ENCODE measurements around the gene SMARCD1. TPM values are rescaled to one million over a fixed set of nuclear protein-coding genes. Genes with fewer than 3 reads are reported as not detected.
A peak's percentile ranks its signal among the peaks of the same experiment; 100 is the strongest.

The SMARCD1 gene
- total and polyA plus RNA-seq, 10 donors, result 17.4 to 85.7 (median 52.6) TPM

GRCh38 chr12:50078281-50078680, 6.9 kb upstream of the SMARCD1 start:
- WGBS, 5 donors, result 92 to 96% (median 94%) methylated on average over 10 of the region's 10 CpGs
- peak; percentile 60 for DNase-seq
- no peaks in the 10 kb centered on the region for H3K36me3 ChIP-seq
- intact Hi-C loops (cut with DNase I; ENCODE audit: low total_unique reads), result no loop called here
- H3K4me1 ChIP-seq, result peaks cover 0 to 13% (median 7%) of the 10 kb centered on the region in 6 donors
- peaks cover 0 to 3% (median 0%) of the 10 kb centered on the region in 7 donors for H3K27me3 ChIP-seq (replicated peaks in 1 of 7)
- H3K9me3 ChIP-seq, result no peaks in the 10 kb centered on the region
- no peak overlapping the region for H3K4me3 ChIP-seq
- TF ChIP-seq, protein P1, sequence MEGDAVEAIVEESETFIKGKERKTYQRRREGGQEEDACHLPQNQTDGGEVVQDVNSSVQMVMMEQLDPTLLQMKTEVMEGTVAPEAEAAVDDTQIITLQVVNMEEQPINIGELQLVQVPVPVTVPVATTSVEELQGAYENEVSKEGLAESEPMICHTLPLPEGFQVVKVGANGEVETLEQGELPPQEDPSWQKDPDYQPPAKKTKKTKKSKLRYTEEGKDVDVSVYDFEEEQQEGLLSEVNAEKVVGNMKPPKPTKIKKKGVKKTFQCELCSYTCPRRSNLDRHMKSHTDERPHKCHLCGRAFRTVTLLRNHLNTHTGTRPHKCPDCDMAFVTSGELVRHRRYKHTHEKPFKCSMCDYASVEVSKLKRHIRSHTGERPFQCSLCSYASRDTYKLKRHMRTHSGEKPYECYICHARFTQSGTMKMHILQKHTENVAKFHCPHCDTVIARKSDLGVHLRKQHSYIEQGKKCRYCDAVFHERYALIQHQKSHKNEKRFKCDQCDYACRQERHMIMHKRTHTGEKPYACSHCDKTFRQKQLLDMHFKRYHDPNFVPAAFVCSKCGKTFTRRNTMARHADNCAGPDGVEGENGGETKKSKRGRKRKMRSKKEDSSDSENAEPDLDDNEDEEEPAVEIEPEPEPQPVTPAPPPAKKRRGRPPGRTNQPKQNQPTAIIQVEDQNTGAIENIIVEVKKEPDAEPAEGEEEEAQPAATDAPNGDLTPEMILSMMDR (IDR thresholded peaks at IDR 0.05 in 8 of 11, conservative IDR thresholded peaks at IDR 0.05 in 3 of 11), result no peak
- TF ChIP-seq POLR2AphosphoS5 (IDR thresholded peaks at IDR 0.05), result no peak
- no peak for TF ChIP-seq POLR2A (IDR thresholded peaks at IDR 0.05)
- no peak overlapping the region for H3K27ac ChIP-seq

DNA sequence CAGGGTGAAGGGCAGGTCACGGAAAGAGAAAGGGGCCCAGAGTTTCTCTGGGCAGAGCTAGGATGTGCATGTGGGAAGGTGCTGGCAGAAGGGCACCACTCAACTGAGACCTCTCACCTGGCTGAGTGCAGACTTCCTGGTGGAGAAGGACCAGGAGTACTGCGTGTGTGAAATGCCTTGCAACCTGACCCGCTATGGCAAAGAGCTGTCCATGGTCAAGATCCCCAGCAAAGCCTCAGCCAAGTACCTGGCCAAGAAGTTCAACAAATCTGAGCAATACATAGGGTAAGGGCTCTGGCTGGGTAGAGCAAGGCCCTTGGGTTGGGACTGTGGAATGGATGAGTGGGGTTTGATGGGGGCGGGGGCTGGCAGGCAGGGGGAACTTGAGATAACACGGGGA, 5.4 kb upstream of the SMARCD1 start:
- Histone ChIP-seq H3K4me1 (peaks cover 3 to 25% (median 14%) of the 10 kb centered on the region in 6 donors), H3K36me3 (no peaks in the 10 kb centered on the region), H3K27me3 (replicated peaks in 1 of 7) (peaks cover 0 to 3% (median 0%) of the 10 kb centered on the region in 7 donors), H3K9me3 (no peaks in the 10 kb centered on the region), H3K4me3 (no peak overlapping the region), H3K27ac (no peak overlapping the region)
- DNase-seq, result peak; percentile 31
- TF ChIP-seq POLR2A (IDR thresholded peaks at IDR 0.05), result no peak
- TF ChIP-seq, protein P1 (IDR thresholded peaks at IDR 0.05 in 8 of 11, conservative IDR thresholded peaks at IDR 0.05 in 3 of 11), result no peak
- 82 to 92% (median 86%) methylated on average over 5 of the region's 5 CpGs for WGBS, 5 donors
- intact Hi-C loops (cut with DNase I; ENCODE audit: low total_unique reads), result no loop called here

GRCh38 chr12:50081096-50081808, 3.9 kb upstream of the SMARCD1 start:
- DNase-seq, result peak; percentile 68
- Histone ChIP-seq H3K27me3 (replicated peaks in 1 of 7) (peaks cover 0 to 3% (median 0%) of the 10 kb centered on the region in 7 donors), H3K36me3 (no peaks in the 10 kb centered on the region), H3K4me3 (peak overlapping the region in 1 of 8 donors; percentile 13), H3K9me3 (no peaks in the 10 kb centered on the region), H3K4me1 (peaks cover 0 to 31% (median 17%) of the 10 kb centered on the region in 6 donors), H3K27ac (no peak overlapping the region)
- WGBS, 5 donors, result 61 to 64% (median 61%) methylated on average over 40 to 46 of the region's 46 CpGs
- intact Hi-C loops (cut with DNase I; ENCODE audit: low total_unique reads), result no loop called here
- TF ChIP-seq, protein P1 (IDR thresholded peaks at IDR 0.05 in 8 of 11, conservative IDR thresholded peaks at IDR 0.05 in 3 of 11), result no peak
- TF ChIP-seq POLR2A (IDR thresholded peaks at IDR 0.05) (no peak), POLR2AphosphoS5 (IDR thresholded peaks at IDR 0.05) (no peak)

- WGBS, 5 donors, result 85 to 93% (median 90%) methylated on average over 7 of the region's 7 CpGs
- TF ChIP-seq, protein P1 (IDR thresholded peaks at IDR 0.05 in 8 of 11, conservative IDR thresholded peaks at IDR 0.05 in 3 of 11), result no peak
- TF ChIP-seq POLR2AphosphoS5 (IDR thresholded peaks at IDR 0.05), result no peak
- no peak for TF ChIP-seq POLR2A (IDR thresholded peaks at IDR 0.05)
- Histone ChIP-seq H3K27me3 (replicated peaks in 1 of 7) (peaks cover 0 to 3% (median 0%) of the 10 kb centered on the region in 7 donors), H3K36me3 (peaks cover 0 to 13% (median 11%) of the 10 kb centered on the region in 6 donors), H3K9me3 (no peaks in the 10 kb centered on the region), H3K4me3 (no peak overlapping the region), H3K27ac (no peak overlapping the region), H3K4me1 (peaks cover 0 to 44% (median 29%) of the 10 kb centered on the region in 6 donors)
- intact Hi-C loops (cut with DNase I; ENCODE audit: low total_unique reads), result no loop called here
- peak; percentile 54 for DNase-seq
These were observed 2.5 kb upstream of the SMARCD1 start for GRCh38 chr12:50082644-50083043.
